AG09309 (cell line): ENCODE results near the gene NANOS1.
"Not testable (repeated sequence)": the region's sequence is repeated elsewhere in the genome, so short reads cannot be mapped to it uniquely, and the experiment has no call there.

Experiments used
- DNase-seq: peaks from one replicate; pipeline ENCODE4 v3.0.0-alpha.2; 2010; ENCODE audit warnings: low read depth
- H3K4me3 ChIP-seq: 2 replicates; pipeline ENCODE4 v1.5.1; 2011; ENCODE audit warnings: mild to moderate bottlenecking, low read depth, low read length, moderate library complexity; ENCODE audit not compliant: control insufficient read depth
- CTCF ChIP-seq: IDR thresholded peaks from 2 replicates; pipeline ENCODE4 v1.5.1; 2011; ENCODE audit warnings: mild to moderate bottlenecking, low read depth, low read length, inconsistent platforms; ENCODE audit not compliant: insufficient read depth, control insufficient read depth; ENCODE audit errors: missing control alignments

Gene NANOS1

GRCh38 chr10:119026301-119027110 lies 3.0 kb upstream of the NANOS1 start:
- no peak for TF ChIP-seq CTCF
- no peak for DNase-seq

GRCh38 chr10:119028445-119028899 lies 1.0 kb upstream of the NANOS1 start:
- DNase-seq, H3K4me3 ChIP-seq: not testable (repeated sequence)

More at GRCh38 chr10:119026301-119027110, 3.0 kb upstream of the NANOS1 start:
- no peak overlapping the region for H3K4me3 ChIP-seq

- H3K4me3 ChIP-seq, result peak overlapping the region; percentile 11
- TF ChIP-seq CTCF, result no peak
- DNase-seq, result no peak
Measured at GRCh38 chr10:119028900-119029612, 458 bp upstream of the NANOS1 start.

GRCh38 chr10:119030421-119031250 lies 1.1 kb downstream of the NANOS1 start:
- DNase-seq, result no peak
- H3K4me3 ChIP-seq, result peak overlapping the region; percentile 38

GRCh38 chr10:119031496-119032059 lies 2.1 kb downstream of the NANOS1 start:
- no peak for TF ChIP-seq CTCF
- DNase-seq, result no peak
- no peak overlapping the region for H3K4me3 ChIP-seq

More at GRCh38 chr10:119030421-119031250, 1.1 kb downstream of the NANOS1 start:
- TF ChIP-seq CTCF, result no peak

GRCh38 chr10:119039161-119039560 lies 9.6 kb downstream of the NANOS1 start:
- TF ChIP-seq CTCF, result no peak
- no peak overlapping the region for H3K4me3 ChIP-seq
- DNase-seq, result no peak

GRCh38 chr10:119041326-119041725 lies 11.8 kb downstream of the NANOS1 start:
- no peak for TF ChIP-seq CTCF
- H3K4me3 ChIP-seq, result no peak overlapping the region
- DNase-seq, result no peak
